OCI-LY7 (cell line): Measurements from ENCODE around the gene MATK. TPM values are rescaled to one million over a fixed set of nuclear protein-coding genes. Genes with fewer than 3 reads are reported as not detected.

Source experiments
- BruUV-seq: library from RNA; stranded (reverse); fragments of 400-500 nt; replicated peaks from 2 replicates; lab custom pipeline; 2021; lab: Mats Ljungman, UMichigan
- CTCF ChIA-PET: fragments of 300-600 bp; sonication (Branson Sonifier 250); formaldehyde crosslinking; loops from one replicate; lab custom pipeline; 2022; ENCODE audit warnings: antibody characterized with exemption; ENCODE audit not compliant: unreplicated experiment; lab: Charles Lee
- POLR2A ChIA-PET: fragments of 300-600 bp; sonication (Branson Sonifier 250); formaldehyde crosslinking; loops from one replicate; lab custom pipeline; 2022; ENCODE audit warnings: antibody characterized with exemption; lab: Charles Lee
- DNase-seq: peaks from one replicate; pipeline ENCODE4 v3.0.0-alpha.2; 2015; ENCODE audit warnings: low spot score
- H2AFZ ChIP-seq: fragments of 200-600 bp; sonication (generic), shearing (Covaris generic); 2 replicates; pipeline ENCODE4 v1.6.1; 2014; ENCODE audit warnings: mild to moderate bottlenecking, antibody characterized with exemption, low read length, moderate library complexity
- H3K27ac ChIP-seq: fragments of 200-600 bp; sonication (generic); 2 replicates; pipeline ENCODE4 v1.5.1; 2014; ENCODE audit warnings: mixed run types, low read depth, mild to moderate bottlenecking, moderate library complexity, low read length, inconsistent platforms; ENCODE audit not compliant: poor library complexity, severe bottlenecking
- H3K36me3 ChIP-seq: fragments of 200-600 bp; sonication (generic); 2 replicates; pipeline ENCODE4 v1.6.1; 2014; ENCODE audit warnings: mild to moderate bottlenecking, antibody characterized with exemption, low read length, moderate library complexity, mixed read lengths; ENCODE audit not compliant: insufficient read depth
- H3K4me1 ChIP-seq: fragments of 200-600 bp; sonication (generic); 2 replicates; pipeline ENCODE4 v1.5.1; 2014; ENCODE audit warnings: mild to moderate bottlenecking, low read length; ENCODE audit not compliant: insufficient read depth, poor library complexity, severe bottlenecking
- H3K4me2 ChIP-seq: fragments of 200-600 bp; sonication (generic); 2 replicates; pipeline ENCODE4 v1.6.1; 2014; ENCODE audit warnings: mild to moderate bottlenecking, low read length
- H3K4me3 ChIP-seq: fragments of 200-600 bp; sonication (generic); 2 replicates; pipeline ENCODE4 v1.5.1; 2014; ENCODE audit warnings: mild to moderate bottlenecking, low read depth, low read length; ENCODE audit not compliant: poor library complexity, severe bottlenecking
- H3K79me2 ChIP-seq: fragments of 200-600 bp; sonication (generic); 2 replicates; pipeline ENCODE4 v1.6.1; 2016; ENCODE audit warnings: low read depth, mild to moderate bottlenecking, low read length, moderate library complexity, mixed read lengths; ENCODE audit not compliant: insufficient read depth
- H3K9me2 ChIP-seq: fragments of 200-600 bp; sonication (generic); 2 replicates; pipeline ENCODE4 v1.6.1; 2016; ENCODE audit warnings: mild to moderate bottlenecking, low read length, mixed read lengths; ENCODE audit not compliant: insufficient read depth
- H3K9me3 ChIP-seq: fragments of 200-600 bp; sonication (generic); 2 replicates; pipeline ENCODE4 v1.6.1; 2014; ENCODE audit warnings: mild to moderate bottlenecking, mixed run types, low read length, mixed read lengths
- H4K20me1 ChIP-seq: fragments of 200-600 bp; sonication (generic); 2 replicates; pipeline ENCODE4 v1.6.1; 2014; ENCODE audit warnings: mild to moderate bottlenecking, antibody characterized with exemption, low read length, moderate library complexity, mixed read lengths; ENCODE audit not compliant: insufficient read depth
- CTCF ChIP-seq: fragments of 200-600 bp; sonication (generic); conservative IDR thresholded peaks from 2 replicates; pipeline ENCODE4 v1.5.1; 2014; ENCODE audit warnings: mild to moderate bottlenecking, antibody characterized with exemption, low read length, moderate library complexity, mixed read lengths
- EZH2phosphoT487 ChIP-seq: fragments of 200-600 bp; sonication (generic); IDR thresholded peaks from 2 replicates; pipeline ENCODE4 v1.6.1; 2018; ENCODE audit warnings: low read depth, borderline replicate concordance, mild to moderate bottlenecking, mixed run types, antibody characterized with exemption, low read length, moderate library complexity, mixed read lengths
- intact Hi-C: fragments of 100-400 bp; cut with micrococcal nuclease; formaldehyde crosslinking; loops from one replicate; pipeline ENCODE4 v1.10.0; 2022; ENCODE audit not compliant: unreplicated experiment
- total RNA-seq, 2 experiments: library from RNA; depleted of rRNA in 1 of 2; stranded (reverse); fragments of >200 nt in 1 of 2; shearing (Covaris generic) in 1 of 2; gene quantifications; 2 replicates each; pipeline ENCODE4 v1.2.3, GENCODE V29; 2014 to 2022

The MATK gene
- total RNA-seq, 2 experiments from 2014 or later: not detected

DNA sequence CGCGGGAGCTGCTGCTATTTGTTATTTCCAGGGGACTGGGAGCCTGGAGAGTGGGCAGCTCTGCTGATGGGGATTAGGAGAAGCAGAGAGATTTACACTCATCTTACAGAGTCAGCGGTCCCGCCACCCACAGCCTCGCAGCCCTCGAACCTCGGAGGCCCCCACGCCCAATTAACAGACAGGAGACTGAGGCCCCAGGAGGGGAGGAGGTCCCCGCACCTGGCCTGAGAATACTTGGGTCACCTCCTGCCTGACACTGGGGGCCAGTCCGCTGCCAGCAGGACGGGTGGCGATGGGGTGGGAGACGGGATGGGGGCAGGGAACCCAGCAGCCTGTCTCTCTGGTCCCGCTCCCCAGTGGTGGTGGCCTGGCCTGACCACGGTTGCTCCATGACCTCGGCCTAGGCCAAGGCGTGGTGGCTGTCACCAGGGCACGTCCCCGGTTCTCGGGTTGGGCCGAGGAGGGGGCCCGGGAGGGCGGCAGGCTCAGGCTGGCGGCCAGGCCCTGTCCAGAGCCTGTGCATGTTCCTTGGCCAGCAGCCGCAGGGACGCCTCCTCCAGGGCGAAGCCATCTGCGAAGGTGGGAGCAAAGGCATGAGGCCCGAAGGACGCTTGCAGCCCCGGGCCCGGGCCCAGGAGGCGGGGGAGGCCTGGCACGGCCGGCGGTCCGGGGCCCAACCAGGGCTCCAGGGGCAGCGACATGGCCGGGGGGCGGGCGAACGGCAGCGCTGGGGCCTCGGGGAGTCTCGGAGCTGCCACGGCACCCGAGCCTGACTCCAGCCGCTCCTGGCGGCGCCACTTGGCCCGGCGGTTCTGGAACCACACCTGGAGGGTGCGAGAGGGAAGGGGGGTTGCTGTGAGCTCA is 15.8 kb downstream of the MATK start:
- Histone ChIP-seq H3K4me1 (no peaks in the 10 kb centered on the region), H3K27ac (no peak overlapping the region), H4K20me1 (no peaks in the 10 kb centered on the region), H3K4me2 (no peak overlapping the region), H3K4me3 (no peak overlapping the region), H3K9me3 (no peaks in the 10 kb centered on the region), H2AFZ (no peak overlapping the region), H3K79me2 (no peaks in the 10 kb centered on the region), H3K36me3 (peaks cover 17% of the 10 kb centered on the region), H3K9me2 (no peaks in the 10 kb centered on the region)
- ChIA-PET POLR2A (no interaction called here), CTCF (no interaction called here)
- intact Hi-C loops: no loop called here
- no peak for DNase-seq
- BruUV-seq: no TSS peak
- TF ChIP-seq CTCF (no peak), EZH2phosphoT487 (no peak)

DNA sequence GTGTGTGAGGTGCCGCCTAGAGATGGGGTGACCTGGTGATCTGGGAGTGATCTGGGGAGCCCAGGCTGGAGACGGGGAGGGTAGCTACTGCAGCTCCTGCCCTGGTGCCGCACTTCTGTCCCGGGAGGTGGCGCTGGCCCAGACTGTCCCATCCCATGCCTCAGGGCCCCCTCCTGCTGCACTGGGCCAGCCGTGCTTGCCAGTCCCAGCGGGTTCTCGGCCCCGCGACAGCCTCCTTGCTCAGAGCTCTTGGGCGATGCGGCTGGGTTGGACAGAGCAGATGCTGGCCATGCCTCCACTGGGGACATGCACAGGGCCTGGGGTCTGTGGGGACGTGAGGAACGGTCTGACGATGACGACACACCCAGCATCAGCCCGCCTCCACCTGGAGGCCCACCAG is 16.7 kb downstream of the MATK start:
- ChIA-PET POLR2A (no interaction called here), CTCF (no interaction called here)
- Histone ChIP-seq H3K4me1 (no peaks in the 10 kb centered on the region), H3K36me3 (peaks cover 22% of the 10 kb centered on the region), H3K79me2 (no peaks in the 10 kb centered on the region), H4K20me1 (no peaks in the 10 kb centered on the region), H3K9me3 (no peaks in the 10 kb centered on the region), H3K27ac (no peak overlapping the region), H3K4me3 (no peak overlapping the region), H3K4me2 (no peak overlapping the region), H2AFZ (no peak overlapping the region), H3K9me2 (no peaks in the 10 kb centered on the region)
- intact Hi-C loops: no loop called here
- no peak for DNase-seq
- BruUV-seq: no TSS peak
- TF ChIP-seq CTCF (no peak), EZH2phosphoT487 (no peak)

DNA sequence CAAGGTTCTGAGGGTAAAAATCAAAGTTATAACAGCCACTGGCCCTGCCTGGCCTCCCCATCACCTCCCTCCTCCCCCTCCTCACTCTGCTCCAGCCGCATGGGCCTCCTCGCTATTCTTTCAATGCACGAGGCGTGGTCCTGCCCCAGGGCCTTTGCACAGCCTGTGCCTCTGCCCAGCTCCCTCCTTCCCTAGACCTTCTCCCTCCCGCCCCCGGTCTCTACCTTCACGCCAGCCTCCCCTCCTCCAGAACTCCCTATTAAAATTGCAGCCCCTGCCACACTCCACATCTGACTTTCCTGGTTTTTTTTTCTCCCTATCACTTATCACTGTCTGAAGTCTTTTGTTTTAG is 17.5 kb downstream of the MATK start:
- Histone ChIP-seq H3K4me1 (no peaks in the 10 kb centered on the region), H3K4me2 (no peak overlapping the region), H3K79me2 (peaks cover under 1% of the 10 kb centered on the region; the same call in 1 of the 2 replicates), H4K20me1 (no peaks in the 10 kb centered on the region), H3K9me3 (no peaks in the 10 kb centered on the region), H2AFZ (no peak overlapping the region), H3K4me3 (no peak overlapping the region), H3K36me3 (peaks cover 22% of the 10 kb centered on the region), H3K9me2 (no peaks in the 10 kb centered on the region), H3K27ac (no peak overlapping the region)
- POLR2A ChIA-PET: no interaction called here
- intact Hi-C loops: no loop called here
- TF ChIP-seq CTCF (no peak), EZH2phosphoT487 (no peak)
- CTCF ChIA-PET: no interaction called here
- no TSS peak for BruUV-seq
- DNase-seq: no peak
